Measurements from ENCODE around the gene PTPRJ. TPM values are rescaled to one million over a fixed set of nuclear protein-coding genes. Genes with fewer than 3 reads are reported as not detected.

PTPRJ gene
- polyA plus RNA-seq, 1 donor from 2014 or later = 8.6 TPM

- H3K4me3 ChIP-seq (ENCODE audit: low read length) = no peak overlapping the region
- H4K20me1 ChIP-seq (ENCODE audit: insufficient read depth) = no peaks in the 10 kb centered on the region
Measured at GRCh38 chr11:48043991-48044512, 63.7 kb downstream of the PTPRJ start.

GRCh38 chr11:48044577-48044976 lies 64.2 kb downstream of the PTPRJ start:
- H3K27me3 ChIP-seq (ENCODE audit: insufficient read depth, low read depth, low read length) = no peaks in the 10 kb centered on the region
- H3K36me3 ChIP-seq (ENCODE audit: insufficient read depth, low read length) = no peaks in the 10 kb centered on the region
- no peaks in the 10 kb centered on the region for H4K20me1 ChIP-seq (ENCODE audit: insufficient read depth)
- H3K4me2 ChIP-seq (ENCODE audit: low read length) = no peak overlapping the region
- H3K9ac ChIP-seq (ENCODE audit: low read length) = no peak overlapping the region
- H3K4me3 ChIP-seq (ENCODE audit: low read length) = no peak overlapping the region
- no peak overlapping the region for H2AFZ ChIP-seq (ENCODE audit: low read depth, low read length)
- no peaks in the 10 kb centered on the region for H3K9me3 ChIP-seq (ENCODE audit: low read length)
- no peaks in the 10 kb centered on the region for H3K79me2 ChIP-seq (replicated peaks; ENCODE audit: insufficient read depth, low read length)
- H3K27ac ChIP-seq (ENCODE audit: low read length) = no peak overlapping the region
- no peaks in the 10 kb centered on the region for H3F3A ChIP-seq (ENCODE audit: insufficient read depth, low read length, poor library complexity, severe bottlenecking)
- no peaks in the 10 kb centered on the region for H3K9me2 ChIP-seq (ENCODE audit: insufficient read depth, low read length)
- TF ChIP-seq CTCF (IDR thresholded peaks at IDR 0.05; ENCODE audit: poor library complexity, severe bottlenecking) (no peak), SMC3 (conservative IDR thresholded peaks at IDR 0.05; ENCODE audit: poor library complexity) (no peak), EZH2 (IDR thresholded peaks at IDR 0.05; ENCODE audit: borderline replicate concordance, insufficient read depth, low read length, poor library complexity, severe bottlenecking) (no peak), POLR2AphosphoS5 (IDR thresholded peaks at IDR 0.05) (no peak), RAD21 (conservative IDR thresholded peaks at IDR 0.05) (no peak), MXI1 (conservative IDR thresholded peaks at IDR 0.05; ENCODE audit: poor library complexity, severe bottlenecking) (no peak), TAF1 (IDR thresholded peaks at IDR 0.05; ENCODE audit: low read depth) (no peak), EP300 (conservative IDR thresholded peaks at IDR 0.05; ENCODE audit: poor library complexity, severe bottlenecking) (no peak)

More at GRCh38 chr11:48043991-48044512, 63.7 kb downstream of the PTPRJ start:
- no peak overlapping the region for H2AFZ ChIP-seq (ENCODE audit: low read depth, low read length)
- no peaks in the 10 kb centered on the region for H3K9me2 ChIP-seq (ENCODE audit: insufficient read depth, low read length)
- H3K9ac ChIP-seq (ENCODE audit: low read length) = no peak overlapping the region
- no peaks in the 10 kb centered on the region for H3K79me2 ChIP-seq (replicated peaks; ENCODE audit: insufficient read depth, low read length)
- no peaks in the 10 kb centered on the region for H3K9me3 ChIP-seq (ENCODE audit: low read length)
- H3K36me3 ChIP-seq (ENCODE audit: insufficient read depth, low read length) = no peaks in the 10 kb centered on the region
- H3K27me3 ChIP-seq (ENCODE audit: insufficient read depth, low read depth, low read length) = no peaks in the 10 kb centered on the region
- no peak overlapping the region for H3K27ac ChIP-seq (ENCODE audit: low read length)
- TF ChIP-seq CTCF (IDR thresholded peaks at IDR 0.05; ENCODE audit: poor library complexity, severe bottlenecking) (no peak), SMC3 (conservative IDR thresholded peaks at IDR 0.05; ENCODE audit: poor library complexity) (no peak), EZH2 (IDR thresholded peaks at IDR 0.05; ENCODE audit: borderline replicate concordance, insufficient read depth, low read length, poor library complexity, severe bottlenecking) (no peak), MXI1 (conservative IDR thresholded peaks at IDR 0.05; ENCODE audit: poor library complexity, severe bottlenecking) (no peak), RAD21 (conservative IDR thresholded peaks at IDR 0.05) (no peak), POLR2AphosphoS5 (IDR thresholded peaks at IDR 0.05) (no peak), EP300 (conservative IDR thresholded peaks at IDR 0.05; ENCODE audit: poor library complexity, severe bottlenecking) (no peak), REST (IDR thresholded peaks at IDR 0.05; ENCODE audit: borderline replicate concordance) (no peak), TAF1 (IDR thresholded peaks at IDR 0.05; ENCODE audit: low read depth) (no peak)
- no peak overlapping the region for H3K4me2 ChIP-seq (ENCODE audit: low read length)
- H3F3A ChIP-seq (ENCODE audit: insufficient read depth, low read length, poor library complexity, severe bottlenecking) = no peaks in the 10 kb centered on the region
